ENCODE results near the gene PCBP2. TPM values are rescaled to one million over a fixed set of nuclear protein-coding genes. Genes with fewer than 3 reads are reported as not detected.
A peak's percentile ranks its signal among the peaks of the same experiment; 100 is the strongest.

The PCBP2 gene
- total and polyA plus RNA-seq, 2 of the 4 experiments (the other 2 are of a cell fraction) = 190 to 586 TPM

GRCh38 chr12:53492830-53493609 lies 41.1 kb downstream of the PCBP2 start:
- intact Hi-C loops (cut with micrococcal nuclease) = no loop called here
- H3K4me3 ChIP-seq (ENCODE audit: insufficient read depth, low read depth, low read length) = peak overlapping the region; percentile 51
- peak overlapping the region; percentile 89 to 96 for H4K8ac ChIP-seq (ENCODE audit: low read depth in 2 of 2, low read length in 2 of 2)
- peak overlapping the region; percentile 35 for H3K56ac ChIP-seq (ENCODE audit: extremely low read depth, insufficient read depth, low read length)
- peak overlapping the region; percentile 79 for H3K14ac ChIP-seq (replicated peaks; ENCODE audit: low read depth, low read length)
- peak overlapping the region; percentile 34; the same call in 1 of the 2 replicates for H4K91ac ChIP-seq (ENCODE audit: insufficient read depth, low read depth, low read length)
- peak overlapping the region; percentile 51 for H2BK5ac ChIP-seq (ENCODE audit: low read depth, low read length, poor library complexity, severe bottlenecking)
- peak overlapping the region; percentile 71; the same call in 1 of the 2 replicates for H2BK20ac ChIP-seq (ENCODE audit: low read depth, low read length)
- peak overlapping the region; percentile 86 for H3K4ac ChIP-seq (ENCODE audit: low read depth, low read length)
- BruUV-seq (replicated peaks) = no TSS peak
- H2AK9ac ChIP-seq (replicated peaks; ENCODE audit: low read depth, low read length, poor library complexity) = peak overlapping the region; percentile 68
- ChIA-PET POLR2A (ENCODE audit: unreplicated experiment) (interaction anchor here (0.5 to 0.7 kb wide), 2 partner anchors 14 to 165 kb away, joined by 3 read pairs; no protein-coding TSS in a partner anchor), CTCF (interaction anchor here (0.6 kb wide), 1 partner anchor 469 kb away, joined by 3 read pairs; no protein-coding TSS in a partner anchor)
- peaks cover 27 to 77% of the 10 kb centered on the region in 2 experiments for H3K79me1 ChIP-seq (ENCODE audit: low read depth in 1 of 2, low read length in 2 of 2)
- peaks cover 6% of the 10 kb centered on the region; the same call in 1 of the 2 replicates for H3K36me3 ChIP-seq (ENCODE audit: control insufficient read depth, insufficient read depth, low read length)
- peak overlapping the region; percentile 95 for H2AFZ ChIP-seq (replicated peaks; ENCODE audit: low read length, poor library complexity)
- dilution Hi-C loops (cut with HindIII; ENCODE audit: low sequenced_read_pairs, unreplicated experiment) = no loop called here
- H3K27ac ChIP-seq (ENCODE audit: insufficient read depth, low read length) = peak overlapping the region; percentile 95
- H3K9me3 ChIP-seq (ENCODE audit: control insufficient read depth, insufficient read depth, low read length) = no peaks in the 10 kb centered on the region
- DNase-seq (peak; percentile 80), ATAC-seq (ENCODE audit: low read depth) (peak; percentile 86)
- H2AK5ac ChIP-seq (ENCODE audit: low read depth, low read length) = peak overlapping the region; percentile 88
- no peaks in the 10 kb centered on the region for H3K27me3 ChIP-seq (ENCODE audit: control insufficient read depth, insufficient read depth, low read length)
- H4K5ac ChIP-seq (ENCODE audit: low read depth, low read length) = peak overlapping the region; percentile 92
- H2BK120ac ChIP-seq (ENCODE audit: low read depth, low read length) = peak overlapping the region; percentile 35; the same call in 1 of the 2 replicates
- H3K18ac ChIP-seq (ENCODE audit: low read depth, low read length) = peak overlapping the region; percentile 80
- WGBS, 2 experiments (ENCODE audit: extremely low coverage in 2 of 2, insufficient read length in 1 of 2) = 6% methylated on average over 13 of the region's 52 CpGs; no CpG with 5 or more reads in 1 of the 2 experiments
- peak overlapping the region; percentile 77 for H3K23ac ChIP-seq (ENCODE audit: low read depth, low read length)
- peaks cover 10% of the 10 kb centered on the region for H4K20me1 ChIP-seq (ENCODE audit: insufficient read depth, low read length)
- peak overlapping the region; percentile 92 for H3K4me2 ChIP-seq (ENCODE audit: low read depth, low read length)
- peak overlapping the region; percentile 61 for H3K9ac ChIP-seq (ENCODE audit: low read depth, low read length)
- peak overlapping the region; percentile 88; the same call in 2 of the 3 replicates for H2BK15ac ChIP-seq (ENCODE audit: low read depth, low read length)
- H3K4me1 ChIP-seq (ENCODE audit: control insufficient read depth, insufficient read depth, low read length) = peaks cover 22% of the 10 kb centered on the region
- H3K9me1 ChIP-seq (ENCODE audit: insufficient read depth, low read length) = peaks cover 45% of the 10 kb centered on the region
- in situ Hi-C loops (cut with MboI; ENCODE audit: low sequenced_read_pairs) = no loop called here
- TF ChIP-seq USF2 (IDR thresholded peaks at IDR 0.05; ENCODE audit: low read depth, low read length) = peak; percentile 96
- TF ChIP-seq NFE2L2 (IDR thresholded peaks at IDR 0.05; ENCODE audit: low read depth, low read length) = no peak
- TF ChIP-seq BHLHE40 (IDR thresholded peaks at IDR 0.05; ENCODE audit: low read depth, low read length) = peak; percentile 91

All from IMR-90 (cell line).